GM06990 (cell line): Measurements from ENCODE around the gene EARS2.

Source experiments
- DNase-seq: peaks from one replicate; pipeline ENCODE4 v3.0.0-alpha.2; 2011; ENCODE audit not compliant: insufficient read length; ENCODE audit errors: extremely low read depth
- H3K27me3 ChIP-seq: replicated peaks from 2 replicates; pipeline ENCODE4 v1.6.0; 2011; ENCODE audit warnings: low read length; ENCODE audit not compliant: control insufficient read depth, insufficient read depth
- H3K36me3 ChIP-seq: 2 replicates; pipeline ENCODE4 v1.5.1; 2011; ENCODE audit warnings: low read length; ENCODE audit not compliant: control insufficient read depth, insufficient read depth
- H3K4me3 ChIP-seq: replicated peaks from 2 replicates; pipeline ENCODE4 v1.5.1; 2011; ENCODE audit warnings: low read depth, mild to moderate bottlenecking, control low read depth, low read length
- TF ChIP-seq, protein P1 (sequence below): IDR thresholded peaks from 2 replicates; pipeline ENCODE4 v1.5.1; 2011; ENCODE audit warnings: low read length, control low read depth, mild to moderate bottlenecking, inconsistent platforms; ENCODE audit not compliant: insufficient read depth, poor library complexity, severe bottlenecking

The EARS2 gene

DNA sequence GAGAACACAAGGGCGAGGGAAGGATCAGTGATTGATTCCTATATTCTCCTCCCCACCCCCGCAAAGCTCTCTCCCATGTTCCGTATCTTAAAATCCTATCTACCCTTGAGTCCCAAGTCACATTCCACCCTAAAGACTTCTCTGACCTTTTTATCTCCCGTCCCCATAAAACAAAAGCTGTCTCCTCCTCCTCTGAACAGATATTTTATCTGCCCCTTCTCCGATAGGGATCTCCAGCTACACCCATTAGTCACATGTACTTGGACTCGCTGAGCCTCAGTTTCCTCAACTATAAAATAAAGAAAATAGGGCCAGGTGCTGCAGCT, 59.6 kb downstream of the EARS2 start:
- Histone ChIP-seq H3K27me3 (no peaks in the 10 kb centered on the region), H3K4me3 (no peak overlapping the region), H3K36me3 (peaks cover 27% of the 10 kb centered on the region)
- DNase-seq: no peak
- TF ChIP-seq, protein P1, sequence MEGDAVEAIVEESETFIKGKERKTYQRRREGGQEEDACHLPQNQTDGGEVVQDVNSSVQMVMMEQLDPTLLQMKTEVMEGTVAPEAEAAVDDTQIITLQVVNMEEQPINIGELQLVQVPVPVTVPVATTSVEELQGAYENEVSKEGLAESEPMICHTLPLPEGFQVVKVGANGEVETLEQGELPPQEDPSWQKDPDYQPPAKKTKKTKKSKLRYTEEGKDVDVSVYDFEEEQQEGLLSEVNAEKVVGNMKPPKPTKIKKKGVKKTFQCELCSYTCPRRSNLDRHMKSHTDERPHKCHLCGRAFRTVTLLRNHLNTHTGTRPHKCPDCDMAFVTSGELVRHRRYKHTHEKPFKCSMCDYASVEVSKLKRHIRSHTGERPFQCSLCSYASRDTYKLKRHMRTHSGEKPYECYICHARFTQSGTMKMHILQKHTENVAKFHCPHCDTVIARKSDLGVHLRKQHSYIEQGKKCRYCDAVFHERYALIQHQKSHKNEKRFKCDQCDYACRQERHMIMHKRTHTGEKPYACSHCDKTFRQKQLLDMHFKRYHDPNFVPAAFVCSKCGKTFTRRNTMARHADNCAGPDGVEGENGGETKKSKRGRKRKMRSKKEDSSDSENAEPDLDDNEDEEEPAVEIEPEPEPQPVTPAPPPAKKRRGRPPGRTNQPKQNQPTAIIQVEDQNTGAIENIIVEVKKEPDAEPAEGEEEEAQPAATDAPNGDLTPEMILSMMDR: no peak

DNA sequence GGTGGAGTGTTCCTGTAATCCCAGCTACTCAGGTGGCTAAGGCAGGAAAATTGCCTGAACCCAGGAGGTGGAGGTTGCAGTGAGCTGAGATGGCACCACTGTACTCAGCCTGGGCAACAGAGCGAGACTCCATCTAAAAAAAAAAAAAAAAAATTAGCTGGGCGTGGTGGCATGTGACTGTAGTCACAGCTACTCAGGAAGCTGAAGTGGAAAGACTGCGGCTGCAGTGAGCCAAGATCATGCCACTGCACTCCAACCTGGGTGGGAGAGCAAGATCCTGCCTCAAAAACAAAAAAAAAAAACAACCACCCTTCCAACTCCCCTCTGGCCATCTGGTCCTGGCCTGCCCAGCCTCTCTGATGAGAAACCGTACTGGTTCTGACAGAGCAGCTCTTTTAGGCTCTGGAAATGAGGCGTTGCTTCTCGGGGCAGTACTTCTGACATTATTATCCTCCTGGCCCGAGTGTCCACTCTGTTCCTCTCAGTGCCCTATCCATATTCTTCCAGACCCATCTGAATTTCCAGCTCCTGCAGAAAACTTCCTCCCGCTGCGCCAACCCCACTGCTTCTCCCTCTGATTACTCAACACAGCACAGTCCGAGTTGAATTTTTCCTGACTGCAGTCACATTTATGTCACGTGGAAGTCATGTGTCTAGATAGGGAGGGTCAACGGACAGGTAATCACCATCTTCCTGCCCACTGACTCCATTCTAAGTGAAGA, 60.2 kb downstream of the EARS2 start:
- H3K4me3 ChIP-seq: no peak overlapping the region
- H3K27me3 ChIP-seq: no peaks in the 10 kb centered on the region
- TF ChIP-seq, protein P1: no peak
- no peak for DNase-seq
- peaks cover 27% of the 10 kb centered on the region for H3K36me3 ChIP-seq

DNA sequence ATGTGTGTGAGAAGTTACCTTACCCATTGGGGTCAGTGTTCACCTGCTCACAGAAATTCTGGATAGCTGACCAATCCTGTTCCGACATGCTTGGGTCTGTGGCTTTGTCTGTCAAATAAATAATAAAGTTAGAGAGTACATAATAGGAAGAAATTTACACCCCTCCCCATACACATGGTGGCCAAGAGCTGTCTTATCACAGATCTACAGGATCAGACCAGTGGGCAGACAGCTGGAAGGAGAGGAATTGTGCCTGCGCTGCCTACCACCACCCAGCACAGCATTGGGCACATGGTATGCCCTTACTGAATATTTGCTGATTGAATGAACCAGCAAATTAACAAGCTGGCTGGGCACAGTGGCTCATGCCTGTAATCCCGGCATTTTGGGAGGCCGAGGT, 61.5 kb downstream of the EARS2 start:
- Histone ChIP-seq H3K27me3 (no peaks in the 10 kb centered on the region), H3K36me3 (peaks cover 30% of the 10 kb centered on the region), H3K4me3 (no peak overlapping the region)
- no peak for DNase-seq
- TF ChIP-seq, protein P1: no peak

DNA sequence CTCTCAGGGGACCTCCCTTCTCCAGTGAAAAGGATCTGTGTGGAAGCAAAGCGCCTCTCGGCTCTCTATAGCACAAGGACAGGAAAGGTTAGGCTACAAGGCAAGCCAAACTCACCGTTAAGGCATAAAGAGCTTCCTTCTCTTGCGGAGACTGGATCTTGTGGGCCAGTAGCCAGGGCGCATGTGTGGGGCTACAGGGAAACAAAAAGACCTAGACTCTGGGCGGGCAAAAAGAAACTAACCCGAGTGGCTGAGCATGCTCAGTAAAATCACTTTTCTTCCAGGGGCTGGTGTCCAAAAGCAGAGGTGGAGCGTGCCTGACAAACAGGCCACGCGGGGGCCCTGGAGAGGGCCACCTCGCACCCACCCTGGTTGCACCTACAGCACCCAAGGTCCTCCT, 63.0 kb downstream of the EARS2 start:
- TF ChIP-seq, protein P1: no peak
- no peak for DNase-seq
- Histone ChIP-seq H3K4me3 (no peak overlapping the region), H3K36me3 (peaks cover 29% of the 10 kb centered on the region), H3K27me3 (no peaks in the 10 kb centered on the region)

DNA sequence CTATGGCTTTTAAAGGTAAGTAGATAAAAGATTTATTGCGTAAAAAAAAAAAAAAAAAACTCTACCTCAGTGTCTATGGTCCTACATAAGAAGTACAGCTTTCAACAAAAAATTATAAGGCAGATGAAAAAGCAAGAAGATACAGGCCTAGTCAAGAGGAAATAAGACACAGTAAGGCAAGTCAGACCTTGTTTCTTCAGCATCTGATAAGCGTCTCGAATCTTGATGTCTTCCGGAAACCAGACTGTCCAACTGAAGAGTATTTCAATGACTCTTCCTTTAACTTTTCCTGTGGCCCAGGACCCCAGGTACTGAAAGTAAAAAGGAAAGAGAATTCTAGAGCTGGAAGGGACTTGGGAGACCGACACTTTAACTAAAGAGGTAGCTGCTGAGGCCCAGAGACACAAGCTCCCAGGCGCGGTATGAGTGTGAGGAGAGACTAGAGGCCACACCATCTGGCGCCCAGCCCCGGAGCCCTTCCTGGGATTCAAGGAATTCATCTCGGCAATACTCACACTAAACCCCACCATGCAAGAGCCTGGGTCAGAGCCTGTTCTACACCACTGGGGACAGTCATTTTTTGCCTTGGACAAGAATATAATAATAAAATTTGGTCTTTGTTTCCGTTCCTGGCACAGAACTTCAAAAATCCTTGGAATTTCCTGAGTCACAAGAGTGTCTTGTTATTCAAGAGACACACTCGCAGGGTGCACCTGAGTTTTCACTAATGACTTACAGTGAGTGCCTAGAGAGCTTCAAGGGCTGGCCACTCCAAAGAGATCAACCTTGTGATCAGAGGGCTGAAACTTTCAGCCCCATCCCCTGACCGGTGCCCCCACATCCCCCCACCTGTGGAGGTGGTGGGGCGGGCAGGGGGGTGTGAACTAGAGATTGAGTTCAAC, 65.4 kb downstream of the EARS2 start:
- no peaks in the 10 kb centered on the region for H3K27me3 ChIP-seq
- peaks cover 43% of the 10 kb centered on the region for H3K36me3 ChIP-seq
- no peak overlapping the region for H3K4me3 ChIP-seq
- no peak for DNase-seq
- TF ChIP-seq, protein P1: no peak
